Measurements from ENCODE around the gene MAP3K3. TPM values are rescaled to one million over a fixed set of nuclear protein-coding genes. Genes with fewer than 3 reads are reported as not detected.

The MAP3K3 gene
- total and polyA plus RNA-seq, 9 of the 15 experiments (the other 6 are each of a cell fraction or from before 2014, with no cell fraction given): 0.69 to 16.5 (median 12.1) TPM

DNA sequence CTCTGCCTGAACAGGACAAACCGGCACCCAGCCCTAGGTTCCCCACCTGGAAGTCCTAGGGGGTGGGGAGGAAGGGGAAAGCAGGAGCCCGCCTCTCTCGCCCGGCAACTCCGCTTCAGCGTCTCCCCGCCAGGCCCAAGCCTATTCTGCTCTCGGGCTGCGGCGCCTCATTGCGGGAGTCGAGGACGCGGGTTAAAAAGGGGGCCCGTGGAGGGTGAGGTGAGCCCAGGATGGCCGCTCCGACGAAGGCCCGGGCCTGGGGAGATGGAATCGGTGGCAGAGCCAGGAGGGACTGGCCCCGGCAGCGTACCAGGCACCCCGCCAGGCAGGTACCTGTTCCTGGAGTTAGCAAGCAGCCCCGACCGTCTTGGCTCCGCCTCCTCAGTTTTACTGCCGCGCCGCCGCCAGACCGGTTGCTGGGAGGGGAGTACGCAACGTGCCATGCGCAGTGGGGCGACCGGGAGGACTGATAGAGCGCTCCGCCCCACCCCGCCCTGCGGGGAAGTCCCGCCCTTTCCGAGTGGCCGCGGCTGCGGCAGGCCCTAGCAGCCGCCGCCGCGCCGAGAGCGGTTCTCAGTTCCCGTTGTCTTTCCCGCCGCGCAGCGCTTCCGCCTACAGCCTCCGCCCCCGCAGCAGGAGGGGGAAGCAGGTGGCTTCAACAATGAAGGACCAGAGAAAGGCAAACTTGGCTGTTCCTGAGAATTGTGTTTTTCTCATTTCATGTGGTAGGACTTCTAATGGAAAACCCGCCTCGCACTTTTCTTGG, 119.4 kb downstream of the MAP3K3 start, which contains the start of gene STRADA (continued):
- TF ChIP-seq, protein P1, sequence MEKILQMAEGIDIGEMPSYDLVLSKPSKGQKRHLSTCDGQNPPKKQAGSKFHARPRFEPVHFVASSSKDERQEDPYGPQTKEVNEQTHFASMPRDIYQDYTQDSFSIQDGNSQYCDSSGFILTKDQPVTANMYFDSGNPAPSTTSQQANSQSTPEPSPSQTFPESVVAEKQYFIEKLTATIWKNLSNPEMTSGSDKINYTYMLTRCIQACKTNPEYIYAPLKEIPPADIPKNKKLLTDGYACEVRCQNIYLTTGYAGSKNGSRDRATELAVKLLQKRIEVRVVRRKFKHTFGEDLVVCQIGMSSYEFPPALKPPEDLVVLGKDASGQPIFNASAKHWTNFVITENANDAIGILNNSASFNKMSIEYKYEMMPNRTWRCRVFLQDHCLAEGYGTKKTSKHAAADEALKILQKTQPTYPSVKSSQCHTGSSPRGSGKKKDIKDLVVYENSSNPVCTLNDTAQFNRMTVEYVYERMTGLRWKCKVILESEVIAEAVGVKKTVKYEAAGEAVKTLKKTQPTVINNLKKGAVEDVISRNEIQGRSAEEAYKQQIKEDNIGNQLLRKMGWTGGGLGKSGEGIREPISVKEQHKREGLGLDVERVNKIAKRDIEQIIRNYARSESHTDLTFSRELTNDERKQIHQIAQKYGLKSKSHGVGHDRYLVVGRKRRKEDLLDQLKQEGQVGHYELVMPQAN (IDR thresholded peaks at IDR 0.05; ENCODE audit: borderline replicate concordance): peak; percentile 75; the same call in 1 of the 2 replicates
- TF ChIP-seq, protein P2, sequence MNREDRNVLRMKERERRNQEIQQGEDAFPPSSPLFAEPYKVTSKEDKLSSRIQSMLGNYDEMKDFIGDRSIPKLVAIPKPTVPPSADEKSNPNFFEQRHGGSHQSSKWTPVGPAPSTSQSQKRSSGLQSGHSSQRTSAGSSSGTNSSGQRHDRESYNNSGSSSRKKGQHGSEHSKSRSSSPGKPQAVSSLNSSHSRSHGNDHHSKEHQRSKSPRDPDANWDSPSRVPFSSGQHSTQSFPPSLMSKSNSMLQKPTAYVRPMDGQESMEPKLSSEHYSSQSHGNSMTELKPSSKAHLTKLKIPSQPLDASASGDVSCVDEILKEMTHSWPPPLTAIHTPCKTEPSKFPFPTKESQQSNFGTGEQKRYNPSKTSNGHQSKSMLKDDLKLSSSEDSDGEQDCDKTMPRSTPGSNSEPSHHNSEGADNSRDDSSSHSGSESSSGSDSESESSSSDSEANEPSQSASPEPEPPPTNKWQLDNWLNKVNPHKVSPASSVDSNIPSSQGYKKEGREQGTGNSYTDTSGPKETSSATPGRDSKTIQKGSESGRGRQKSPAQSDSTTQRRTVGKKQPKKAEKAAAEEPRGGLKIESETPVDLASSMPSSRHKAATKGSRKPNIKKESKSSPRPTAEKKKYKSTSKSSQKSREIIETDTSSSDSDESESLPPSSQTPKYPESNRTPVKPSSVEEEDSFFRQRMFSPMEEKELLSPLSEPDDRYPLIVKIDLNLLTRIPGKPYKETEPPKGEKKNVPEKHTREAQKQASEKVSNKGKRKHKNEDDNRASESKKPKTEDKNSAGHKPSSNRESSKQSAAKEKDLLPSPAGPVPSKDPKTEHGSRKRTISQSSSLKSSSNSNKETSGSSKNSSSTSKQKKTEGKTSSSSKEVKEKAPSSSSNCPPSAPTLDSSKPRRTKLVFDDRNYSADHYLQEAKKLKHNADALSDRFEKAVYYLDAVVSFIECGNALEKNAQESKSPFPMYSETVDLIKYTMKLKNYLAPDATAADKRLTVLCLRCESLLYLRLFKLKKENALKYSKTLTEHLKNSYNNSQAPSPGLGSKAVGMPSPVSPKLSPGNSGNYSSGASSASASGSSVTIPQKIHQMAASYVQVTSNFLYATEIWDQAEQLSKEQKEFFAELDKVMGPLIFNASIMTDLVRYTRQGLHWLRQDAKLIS (CRISPR knock-in tag; IDR thresholded peaks at IDR 0.05): peak; percentile 25; the same call in 1 of the 2 replicates
- TF ChIP-seq SMARCB1 (IDR thresholded peaks at IDR 0.05; ENCODE audit: insufficient read length, low read depth) (peak; percentile 67), TEAD1 (CRISPR knock-in tag; IDR thresholded peaks at IDR 0.05) (peak in 1 of 2 experiments; percentile 72; a peak in 2 of 4 replicates), POLR2A (conservative IDR thresholded peaks at IDR 0.05) (peak; percentile 88), RBM39 (optimal IDR thresholded peaks at IDR 0.05; ENCODE audit: low read depth, low read length) (peak; percentile 89), RBFOX2 (IDR thresholded peaks at IDR 0.05; ENCODE audit: low read depth, low read length) (peak; percentile 92), HLTF (IDR thresholded peaks at IDR 0.05) (peak; percentile 70; the same call in 1 of the 2 replicates), TEAD2 (tag; IDR thresholded peaks at IDR 0.05) (no peak), MYC (IDR thresholded peaks at IDR 0.05; ENCODE audit: low read depth, low read length) (peak; percentile 84; the same call in 1 of the 2 replicates), MYC (CRISPR knock-in tag; IDR thresholded peaks at IDR 0.05; ENCODE audit: borderline replicate concordance, low read depth) (peak; percentile 70; the same call in 1 of the 2 replicates)
- TF ChIP-seq, protein P3, sequence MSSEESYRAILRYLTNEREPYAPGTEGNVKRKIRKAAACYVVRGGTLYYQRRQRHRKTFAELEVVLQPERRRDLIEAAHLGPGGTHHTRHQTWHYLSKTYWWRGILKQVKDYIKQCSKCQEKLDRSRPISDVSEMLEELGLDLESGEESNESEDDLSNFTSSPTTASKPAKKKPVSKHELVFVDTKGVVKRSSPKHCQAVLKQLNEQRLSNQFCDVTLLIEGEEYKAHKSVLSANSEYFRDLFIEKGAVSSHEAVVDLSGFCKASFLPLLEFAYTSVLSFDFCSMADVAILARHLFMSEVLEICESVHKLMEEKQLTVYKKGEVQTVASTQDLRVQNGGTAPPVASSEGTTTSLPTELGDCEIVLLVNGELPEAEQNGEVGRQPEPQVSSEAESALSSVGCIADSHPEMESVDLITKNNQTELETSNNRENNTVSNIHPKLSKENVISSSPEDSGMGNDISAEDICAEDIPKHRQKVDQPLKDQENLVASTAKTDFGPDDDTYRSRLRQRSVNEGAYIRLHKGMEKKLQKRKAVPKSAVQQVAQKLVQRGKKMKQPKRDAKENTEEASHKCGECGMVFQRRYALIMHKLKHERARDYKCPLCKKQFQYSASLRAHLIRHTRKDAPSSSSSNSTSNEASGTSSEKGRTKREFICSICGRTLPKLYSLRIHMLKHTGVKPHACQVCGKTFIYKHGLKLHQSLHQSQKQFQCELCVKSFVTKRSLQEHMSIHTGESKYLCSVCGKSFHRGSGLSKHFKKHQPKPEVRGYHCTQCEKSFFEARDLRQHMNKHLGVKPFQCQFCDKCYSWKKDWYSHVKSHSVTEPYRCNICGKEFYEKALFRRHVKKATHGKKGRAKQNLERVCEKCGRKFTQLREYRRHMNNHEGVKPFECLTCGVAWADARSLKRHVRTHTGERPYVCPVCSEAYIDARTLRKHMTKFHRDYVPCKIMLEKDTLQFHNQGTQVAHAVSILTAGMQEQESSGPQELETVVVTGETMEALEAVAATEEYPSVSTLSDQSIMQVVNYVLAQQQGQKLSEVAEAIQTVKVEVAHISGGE (CRISPR knock-in tag; IDR thresholded peaks at IDR 0.05): peak in 2 of 3 experiments; percentile 12 to 69; a peak in 3 of 6 replicates
- TF ChIP-seq, protein P4, sequence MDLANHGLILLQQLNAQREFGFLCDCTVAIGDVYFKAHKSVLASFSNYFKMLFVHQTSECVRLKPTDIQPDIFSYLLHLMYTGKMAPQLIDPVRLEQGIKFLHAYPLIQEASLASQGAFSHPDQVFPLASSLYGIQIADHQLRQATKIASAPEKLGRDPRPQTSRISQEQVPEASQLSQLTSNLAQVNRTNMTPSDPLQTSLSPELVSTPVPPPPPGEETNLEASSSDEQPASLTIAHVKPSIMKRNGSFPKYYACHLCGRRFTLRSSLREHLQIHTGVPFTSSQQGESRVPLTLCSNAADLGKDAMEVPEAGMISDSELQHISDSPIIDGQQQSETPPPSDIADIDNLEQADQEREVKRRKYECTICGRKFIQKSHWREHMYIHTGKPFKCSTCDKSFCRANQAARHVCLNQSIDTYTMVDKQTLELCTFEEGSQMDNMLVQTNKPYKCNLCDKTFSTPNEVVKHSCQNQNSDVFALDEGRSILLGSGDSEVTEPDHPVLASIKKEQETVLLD (IDR thresholded peaks at IDR 0.05): peak; percentile 47; the same call in 1 of the 2 replicates
